Occipital lobe (tissue), 3 donors: Measurements from ENCODE around the gene RAP2A. TPM values are rescaled to one million over a fixed set of nuclear protein-coding genes. Genes with fewer than 3 reads are reported as not detected.
A peak's percentile ranks its signal among the peaks of the same experiment; 100 is the strongest.

Experiments used
- DNase-seq: peaks from one replicate; lab custom pipeline; 2025; lab: John Stamatoyannopoulos, UW
- small RNA-seq: library from RNA; depleted of rRNA; stranded (forward); fragments of <200 nt; gene quantifications from one replicate; pipeline ENCODE3, GENCODE V24; 2014
- total RNA-seq: library from RNA; depleted of rRNA; stranded (reverse); fragments of >200 nt; gene quantifications from one replicate; pipeline ENCODE4 v1.2.3, GENCODE V29; 2014

Gene RAP2A
- total RNA-seq, 1 donor from 2014 or later, result 397 TPM

GRCh38 chr13:97493456-97493855, 59.5 kb downstream of the RAP2A start:
- DNase-seq, result no peak

DNA sequence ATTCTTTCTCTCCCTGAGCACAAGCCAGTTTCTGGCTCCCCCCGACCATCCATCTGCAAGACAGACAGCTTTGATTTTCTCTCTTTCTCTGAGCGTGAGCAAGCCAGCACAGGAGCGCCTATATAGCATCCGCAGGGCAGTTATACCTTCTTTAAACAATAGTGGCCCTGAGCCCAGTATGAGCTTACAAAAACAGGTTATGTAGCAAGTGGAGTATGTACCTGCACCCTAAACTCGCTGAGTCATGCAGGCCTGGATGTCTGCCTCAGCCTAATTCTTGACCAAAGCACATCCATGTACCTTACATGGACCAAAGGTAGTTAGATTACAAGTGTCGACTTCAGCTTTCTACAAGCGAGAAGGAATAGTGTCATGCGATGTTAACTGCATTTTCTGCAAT, 61.7 kb downstream of the RAP2A start:
- no peak for DNase-seq

DNA sequence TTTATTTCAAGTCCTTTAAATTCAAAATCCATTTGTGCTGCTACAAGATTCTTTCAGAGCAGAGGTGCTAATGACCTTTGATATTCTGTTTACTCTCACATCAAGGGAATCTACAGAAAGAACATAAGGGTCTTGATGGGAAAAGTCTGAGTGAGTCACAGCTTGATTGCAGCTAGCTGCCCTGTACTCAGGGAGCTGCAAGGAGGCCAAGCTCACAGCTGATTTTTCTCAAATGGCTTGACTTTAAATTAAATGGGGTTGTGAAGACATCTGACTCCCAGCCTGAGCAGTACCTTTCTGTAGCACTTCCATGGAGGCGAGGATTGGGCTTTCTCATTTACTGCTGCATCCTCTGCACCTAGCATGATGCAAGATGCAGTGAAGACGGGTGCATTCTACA, 62.5 kb downstream of the RAP2A start:
- no peak for DNase-seq

DNA sequence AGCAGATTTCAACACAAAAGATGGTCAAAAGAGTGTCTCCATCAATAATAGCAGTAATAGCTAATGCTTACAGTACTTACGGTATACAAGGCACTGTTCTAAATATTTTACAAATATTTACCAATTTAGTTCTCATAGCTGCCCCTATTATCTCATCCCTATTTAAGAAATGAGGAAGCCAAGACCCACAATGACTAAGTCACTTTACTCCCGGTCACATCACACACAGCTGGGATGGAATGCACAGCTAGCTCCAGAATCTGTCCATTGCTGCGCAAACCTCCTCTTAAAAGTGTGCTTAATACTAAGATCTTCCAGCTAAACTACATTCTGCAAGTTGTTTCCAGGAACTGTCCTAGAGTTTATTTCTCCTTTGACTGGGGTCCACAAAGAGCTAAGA, 63.4 kb downstream of the RAP2A start:
- no peak for DNase-seq

- DNase-seq, result no peak
Observed at GRCh38 chr13:97498419-97498818, 64.5 kb downstream of the RAP2A start.

- no peak for DNase-seq
Observed at GRCh38 chr13:97499181-97499580, 65.2 kb downstream of the RAP2A start.

- DNase-seq, result peak; percentile 3
Observed at GRCh38 chr13:97502181-97502580, 68.2 kb downstream of the RAP2A start.

GRCh38 chr13:97502706-97503105, 68.7 kb downstream of the RAP2A start:
- DNase-seq, result no peak

- no peak for DNase-seq
Observed at GRCh38 chr13:97505017-97505416, 71.0 kb downstream of the RAP2A start.

GRCh38 chr13:97506511-97506910, 72.5 kb downstream of the RAP2A start:
- DNase-seq, result peak; percentile 10

- DNase-seq, result no peak
Observed at GRCh38 chr13:97512732-97513131, 78.8 kb downstream of the RAP2A start.

DNA sequence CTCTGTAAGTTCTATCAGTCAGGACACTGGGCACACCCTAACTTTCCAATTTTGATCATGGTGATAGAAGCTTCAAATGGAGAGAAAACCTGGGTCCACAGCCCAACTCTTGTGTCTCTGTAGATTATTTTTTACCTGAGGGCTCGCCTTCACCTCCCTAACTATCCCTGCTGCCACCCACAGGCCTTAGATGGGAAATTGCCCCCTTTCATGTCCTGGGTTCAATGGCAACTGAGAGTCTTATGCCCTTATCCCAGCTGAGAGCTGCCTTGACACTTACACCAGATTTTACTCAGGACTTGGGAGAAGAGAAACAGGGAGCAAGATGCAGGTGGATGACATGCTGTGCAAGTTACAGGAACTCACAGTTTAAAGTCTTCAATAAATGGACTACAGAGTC, 81.7 kb downstream of the RAP2A start:
- no peak for DNase-seq

DNA sequence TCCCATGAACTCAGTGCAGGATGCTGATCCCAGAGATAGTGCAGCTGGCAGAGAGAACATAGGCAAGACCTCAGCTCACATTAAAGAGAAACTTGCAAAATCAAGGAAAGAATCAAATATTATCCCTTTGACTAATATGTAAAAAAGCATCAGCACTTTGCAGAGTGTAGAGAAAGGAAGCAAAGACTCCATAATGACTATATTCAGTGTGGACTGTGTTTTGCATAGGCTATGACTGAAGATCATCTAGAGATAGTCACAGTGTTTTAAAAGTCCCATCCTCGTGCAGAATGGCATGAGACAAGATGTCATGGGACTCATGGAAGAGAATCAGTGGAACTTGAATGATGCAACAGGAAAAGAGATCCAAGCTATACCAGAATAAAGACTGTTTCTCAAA, 84.0 kb downstream of the RAP2A start:
- no peak for DNase-seq

Small RNA genes lying within 50 kb of the gene (small RNA-seq; reads per million reads assigned to genes)
- not detected for gene AL442067.1

Other genes starting within 250 kb of the RAP2A start
- 29.2 TPM for gene MBNL2, start 211.8 kb upstream of the RAP2A start, total RNA-seq